Stomach (tissue), 9 donors: Measurements from ENCODE around the gene SH3RF2. TPM values are rescaled to one million over a fixed set of nuclear protein-coding genes. Genes with fewer than 3 reads are reported as not detected.

ENCODE experiments used
- DNase-seq, 2 donors: peaks; one replicate each; pipeline versions ENCODE4 v3.0.0 to v3.0.0-alpha.2; 2013 to 2019
- H3K27ac ChIP-seq, 5 donors: fragments of 200-600 bp in 4 of 5; sonication (generic) in 4 of 5; one replicate each; pipeline ENCODE4 v1.5.1; 2013 to 2019; ENCODE audit warnings: mild to moderate bottlenecking in 1 of 5, moderate library complexity in 1 of 5
- H3K27me3 ChIP-seq, 3 donors: fragments of 200-600 bp; sonication (generic); one replicate each; pipeline ENCODE4 v1.5.1; 2017 to 2019; ENCODE audit warnings: mixed run types in 1 of 3
- H3K36me3 ChIP-seq, 4 donors: fragments of 200-600 bp; sonication (generic); 1 replicate in 3 of 4; 2 replicates in 1 of 4; pipeline ENCODE4 v1.5.1; 2016 to 2019
- H3K4me1 ChIP-seq, 4 donors: fragments of 200-600 bp; sonication (generic); one replicate each; pipeline ENCODE4 v1.5.1; 2016 to 2019
- H3K4me3 ChIP-seq, 4 donors: fragments of 200-600 bp; sonication (generic) in 3 of 4; one replicate each; pipeline ENCODE4 v1.5.1; 2016 to 2019; ENCODE audit warnings: mild to moderate bottlenecking in 1 of 4
- H3K9me3 ChIP-seq, 4 donors: fragments of 200-600 bp; sonication (generic); one replicate each; pipeline ENCODE4 v1.5.1; 2016 to 2019
- EP300 ChIP-seq: sonication (generic); formaldehyde crosslinking; IDR thresholded peaks from one replicate; pipeline ENCODE4 v1.6.1; 2017; ENCODE audit warnings: antibody characterized with exemption
- POLR2A ChIP-seq, 4 donors: fragments of 450-650 bp; IDR thresholded peaks; one replicate each; pipeline ENCODE4 v1.6.1; 2016; ENCODE audit warnings: antibody characterized with exemption in 4 of 4, control low read depth in 2 of 4, mild to moderate bottlenecking in 1 of 4, moderate library complexity in 1 of 4
- POLR2AphosphoS5 ChIP-seq, 3 donors: sonication (generic); formaldehyde crosslinking; IDR thresholded peaks; one replicate each; pipeline ENCODE4 v1.6.1; 2016; ENCODE audit warnings: antibody characterized with exemption in 3 of 3
- WGBS, 5 donors: extraction: QIAGEN DNeasy Blood & Tissue Kit in 3 of 5; methylation state at CpG; one replicate each; pipeline versions ENCODE4 v1.1.5 to v1.1.7; 2013 to 2018; 5-methylcytosine and 5-hydroxymethylcytosine counted together
- intact Hi-C: fragments of 100-400 bp; cut with DNase I; formaldehyde crosslinking; loops from one replicate; pipeline ENCODE4 v1.15.1; 2023; ENCODE audit warnings: low total_unique reads
- polyA plus RNA-seq, 3 donors: library from polyadenylated mRNA; stranded (reverse); fragments of 200-250 nt; gene quantifications; one replicate each; pipeline ENCODE4 v1.2.3, GENCODE V29; 2013
- total RNA-seq, 5 donors: library from RNA; depleted of rRNA; stranded (reverse); fragments of >200 nt; gene quantifications; one replicate each; pipeline versions ENCODE4 v1.1.0 to v1.2.3, GENCODE V29; 2014 to 2016
- TF ChIP-seq, protein P1 (sequence below), 7 experiments: fragments of 450-650 bp in 4 of 7; fragments of 200-600 bp in 3 of 7; sonication (generic) in 3 of 7; IDR thresholded peaks; one replicate each; pipeline ENCODE4 v1.5.1; 2016 to 2019; ENCODE audit warnings: antibody characterized with exemption in 7 of 7, control low read depth in 2 of 7, mild to moderate bottlenecking in 1 of 7
- donor health status: healthy with polysubstance abuse.
- donor health status: Bipolar disorder and iron deficiency.
- donor health status: healthy.

Gene SH3RF2
- total and polyA plus RNA-seq, 8 donors, result 20.8 to 62.0 (median 40.7) TPM

DNA sequence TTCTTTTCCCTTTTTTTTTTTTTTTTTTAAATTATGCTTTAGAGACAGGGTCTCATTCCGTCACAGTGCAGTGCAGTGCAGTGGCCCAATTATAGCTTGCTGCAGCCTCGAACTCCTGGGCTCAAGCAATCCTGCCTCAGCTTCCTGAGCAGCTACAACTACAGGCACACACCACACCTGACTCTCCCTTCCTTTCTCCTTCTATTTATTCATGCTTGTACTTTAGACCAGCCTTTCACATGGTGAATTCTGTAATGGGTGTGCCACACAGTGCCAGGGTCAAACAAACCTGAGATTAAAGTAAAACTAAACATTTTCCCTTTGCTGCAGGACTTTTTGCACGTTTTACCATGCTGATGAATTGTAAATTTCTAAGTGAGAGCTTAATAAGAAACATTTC lies 8.0 kb downstream of the SH3RF2 start:
- 27 to 52% (median 37%) methylated on average over 3 of the region's 3 CpGs for WGBS, 5 donors
- Histone ChIP-seq H3K9me3 (no peaks in the 10 kb centered on the region), H3K4me3 (no peak overlapping the region), H3K27ac (peak overlapping the region; percentile 63 to 89 (median 79)), H3K27me3 (no peaks in the 10 kb centered on the region), H3K4me1 (peaks cover 24 to 91% (median 51%) of the 10 kb centered on the region in 4 donors), H3K36me3 (no peaks in the 10 kb centered on the region)
- intact Hi-C loops, result no loop called here
- TF ChIP-seq EP300 (no peak), POLR2A (IDR thresholded peaks at IDR 0.05) (no peak), POLR2AphosphoS5 (IDR thresholded peaks at IDR 0.05) (peak in 2 of 3 donors; percentile 56 to 74)
- TF ChIP-seq, protein P1, sequence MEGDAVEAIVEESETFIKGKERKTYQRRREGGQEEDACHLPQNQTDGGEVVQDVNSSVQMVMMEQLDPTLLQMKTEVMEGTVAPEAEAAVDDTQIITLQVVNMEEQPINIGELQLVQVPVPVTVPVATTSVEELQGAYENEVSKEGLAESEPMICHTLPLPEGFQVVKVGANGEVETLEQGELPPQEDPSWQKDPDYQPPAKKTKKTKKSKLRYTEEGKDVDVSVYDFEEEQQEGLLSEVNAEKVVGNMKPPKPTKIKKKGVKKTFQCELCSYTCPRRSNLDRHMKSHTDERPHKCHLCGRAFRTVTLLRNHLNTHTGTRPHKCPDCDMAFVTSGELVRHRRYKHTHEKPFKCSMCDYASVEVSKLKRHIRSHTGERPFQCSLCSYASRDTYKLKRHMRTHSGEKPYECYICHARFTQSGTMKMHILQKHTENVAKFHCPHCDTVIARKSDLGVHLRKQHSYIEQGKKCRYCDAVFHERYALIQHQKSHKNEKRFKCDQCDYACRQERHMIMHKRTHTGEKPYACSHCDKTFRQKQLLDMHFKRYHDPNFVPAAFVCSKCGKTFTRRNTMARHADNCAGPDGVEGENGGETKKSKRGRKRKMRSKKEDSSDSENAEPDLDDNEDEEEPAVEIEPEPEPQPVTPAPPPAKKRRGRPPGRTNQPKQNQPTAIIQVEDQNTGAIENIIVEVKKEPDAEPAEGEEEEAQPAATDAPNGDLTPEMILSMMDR (IDR thresholded peaks at IDR 0.05), result no peak
- DNase-seq, result peak; percentile 55 to 82

DNA sequence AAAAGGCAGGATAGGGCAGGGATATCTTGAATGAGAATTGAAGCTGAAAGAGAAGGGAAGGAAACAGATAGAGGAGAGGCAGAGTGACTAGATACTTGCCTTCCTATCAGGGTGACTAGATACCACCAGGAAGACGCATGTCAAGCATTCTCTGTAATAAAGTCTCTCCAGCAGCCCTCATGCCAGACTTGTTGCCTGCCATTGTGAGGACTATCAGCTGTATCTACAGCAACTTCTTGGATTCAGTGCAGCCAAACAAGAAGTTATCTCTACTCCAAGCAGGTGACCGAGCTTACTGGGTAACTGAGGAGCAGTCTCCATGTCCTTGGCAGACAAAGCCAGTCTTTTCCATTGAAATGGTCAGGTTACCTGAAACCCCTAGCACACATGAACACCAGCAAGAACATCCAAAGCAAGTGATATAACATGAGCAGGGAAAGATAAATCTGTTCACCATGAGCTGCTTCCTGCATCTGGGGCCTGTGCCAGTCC lies 9.3 kb downstream of the SH3RF2 start:
- Histone ChIP-seq H3K9me3 (no peaks in the 10 kb centered on the region), H3K36me3 (no peaks in the 10 kb centered on the region), H3K27ac (peak overlapping the region; percentile 58 to 89 (median 79)), H3K27me3 (no peaks in the 10 kb centered on the region), H3K4me3 (no peak overlapping the region), H3K4me1 (peaks cover 24 to 91% (median 53%) of the 10 kb centered on the region in 4 donors)
- WGBS, 5 donors, result 41 to 63% (median 51%) methylated on average over 2 of the region's 2 CpGs
- intact Hi-C loops, result no loop called here
- DNase-seq, result no peak
- TF ChIP-seq EP300 (no peak), POLR2AphosphoS5 (IDR thresholded peaks at IDR 0.05) (peak in 1 of 3 donors; percentile 11)

DNA sequence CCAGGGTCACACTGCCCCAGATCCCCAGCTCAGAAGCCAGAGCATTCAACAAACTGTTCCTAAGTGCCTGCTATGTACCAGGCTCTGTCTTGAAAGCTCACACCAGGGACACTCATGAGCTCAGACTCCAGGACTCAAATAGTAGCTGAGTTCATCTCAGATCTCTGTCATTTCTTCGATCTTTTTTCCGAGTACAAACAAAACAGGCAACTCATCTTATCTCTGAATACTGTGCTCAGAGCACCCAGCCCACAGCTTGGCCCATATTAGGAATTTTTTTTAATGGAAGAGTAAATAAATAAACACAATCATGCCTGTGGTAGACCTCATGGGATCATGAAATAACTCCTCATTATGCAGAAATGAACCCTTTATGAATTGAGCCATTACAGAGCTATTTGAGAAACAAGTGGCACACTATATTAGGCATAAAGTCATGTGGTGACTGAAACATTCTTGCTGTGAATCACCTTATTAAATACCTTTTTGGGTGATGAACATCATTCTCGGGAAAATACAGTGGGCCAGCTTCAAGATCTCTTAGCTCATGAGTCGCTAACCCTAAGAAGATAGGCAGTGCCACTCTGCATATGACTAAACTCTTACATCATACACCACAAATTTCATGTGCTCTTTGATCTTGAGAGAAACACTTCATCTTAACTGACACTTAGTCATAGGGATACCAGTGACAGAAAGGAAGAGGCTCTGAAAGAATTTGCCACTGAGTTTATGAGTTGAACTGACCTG lies 9.9 kb downstream of the SH3RF2 start:
- intact Hi-C loops, result no loop called here
- Histone ChIP-seq H3K4me1 (peaks cover 24 to 91% (median 51%) of the 10 kb centered on the region in 4 donors), H3K4me3 (no peak overlapping the region), H3K27ac (peak overlapping the region; percentile 58 to 89 (median 79)), H3K36me3 (no peaks in the 10 kb centered on the region), H3K27me3 (no peaks in the 10 kb centered on the region), H3K9me3 (no peaks in the 10 kb centered on the region)
- WGBS, 5 donors, result 43 to 67% (median 55%) methylated on average over 4 of the region's 4 CpGs
- TF ChIP-seq POLR2A (IDR thresholded peaks at IDR 0.05) (no peak), POLR2AphosphoS5 (IDR thresholded peaks at IDR 0.05) (no peak), EP300 (no peak)
- TF ChIP-seq, protein P1 (IDR thresholded peaks at IDR 0.05), result no peak
- DNase-seq, result no peak

DNA sequence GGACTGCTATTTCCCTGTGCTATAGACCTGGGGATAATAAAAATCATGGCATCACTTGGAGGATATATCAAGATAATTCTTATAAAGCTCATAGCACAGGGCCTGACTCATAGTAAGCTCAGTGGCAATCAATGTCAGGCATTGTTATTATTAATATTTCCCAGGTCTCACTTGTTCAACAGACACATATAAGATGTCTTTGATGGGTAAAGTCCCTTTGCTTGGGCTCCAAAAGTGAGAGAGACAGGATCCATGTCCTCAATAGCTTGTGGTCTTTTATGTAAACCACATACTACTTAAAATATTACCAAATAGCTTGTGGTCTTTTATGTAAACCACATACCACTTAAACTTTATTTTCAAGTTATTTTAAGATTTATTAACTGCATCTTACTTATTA lies 11.2 kb downstream of the SH3RF2 start:
- no peak for TF ChIP-seq EP300
- TF ChIP-seq, protein P1 (IDR thresholded peaks at IDR 0.05), result no peak
- Histone ChIP-seq H3K27me3 (no peaks in the 10 kb centered on the region), H3K27ac (no peak overlapping the region), H3K4me3 (no peak overlapping the region), H3K4me1 (peaks cover 17 to 82% (median 43%) of the 10 kb centered on the region in 4 donors), H3K36me3 (no peaks in the 10 kb centered on the region), H3K9me3 (no peaks in the 10 kb centered on the region)
- DNase-seq, result no peak
- intact Hi-C loops, result no loop called here

DNA sequence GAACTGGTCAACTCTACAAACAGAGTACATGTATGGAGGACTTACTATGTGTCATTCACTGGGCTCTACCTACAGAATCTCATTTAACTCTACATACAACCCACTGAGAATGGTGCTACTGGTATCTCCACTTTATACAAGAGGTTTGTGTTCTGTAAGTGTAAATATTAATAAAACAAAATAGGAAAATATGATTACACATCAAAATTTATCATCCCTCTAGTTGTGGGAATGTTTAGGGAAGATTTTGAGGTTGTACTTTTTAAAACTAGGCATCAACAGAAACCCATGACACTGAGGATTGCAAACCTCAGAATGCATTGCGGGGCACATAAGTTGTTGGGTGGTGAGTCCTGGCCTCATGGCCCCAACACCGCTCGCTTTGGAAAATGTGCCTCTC lies 11.7 kb downstream of the SH3RF2 start:
- no peak for DNase-seq
- Histone ChIP-seq H3K27me3 (no peaks in the 10 kb centered on the region), H3K27ac (peak overlapping the region in 2 of 5 donors; percentile 41 to 53), H3K9me3 (no peaks in the 10 kb centered on the region), H3K36me3 (no peaks in the 10 kb centered on the region), H3K4me3 (no peak overlapping the region), H3K4me1 (peaks cover 17 to 78% (median 41%) of the 10 kb centered on the region in 4 donors)
- intact Hi-C loops, result no loop called here
- no peak for TF ChIP-seq POLR2AphosphoS5 (IDR thresholded peaks at IDR 0.05)
- TF ChIP-seq EP300, result no peak
- no peak for TF ChIP-seq POLR2A (IDR thresholded peaks at IDR 0.05)
- TF ChIP-seq, protein P1 (IDR thresholded peaks at IDR 0.05), result no peak
- WGBS, 5 donors, result 96 to 99% (median 98%) methylated on average over 3 of the region's 3 CpGs
